Liver (tissue), 3 donors: ENCODE measurements around the gene PHF12.

Experiments
- EGR1 ChIP-seq, 2 donors: IDR thresholded peaks; 2 replicates each; pipeline ENCODE4 v1.6.1; 2016 to 2018; ENCODE audit warnings: antibody characterized with exemption in 2 of 2, low read depth in 2 of 2
- FOXA1 ChIP-seq: IDR thresholded peaks from 2 replicates; pipeline ENCODE4 v1.6.1; 2016; ENCODE audit warnings: antibody characterized with exemption
- GABPA ChIP-seq, 2 donors: IDR thresholded peaks in 1 of 2; conservative IDR thresholded peaks in 1 of 2; 2 replicates each; pipeline ENCODE4 v1.6.1; 2016; ENCODE audit warnings: antibody characterized with exemption in 2 of 2, mild to moderate bottlenecking in 1 of 2, moderate library complexity in 1 of 2
- RAD21 ChIP-seq, 2 donors: IDR thresholded peaks; 2 replicates each; pipeline ENCODE4 v1.6.1; 2016; ENCODE audit warnings: antibody characterized with exemption in 2 of 2, mild to moderate bottlenecking in 2 of 2
- RXRA ChIP-seq, 2 donors: IDR thresholded peaks; 2 replicates each; pipeline ENCODE4 v1.6.1; 2017 to 2018; ENCODE audit warnings: antibody characterized with exemption in 2 of 2, mild to moderate bottlenecking in 1 of 2
- YY1 ChIP-seq: IDR thresholded peaks from 2 replicates; pipeline ENCODE4 v1.6.1; 2016; ENCODE audit warnings: antibody characterized with exemption, mild to moderate bottlenecking
- TF ChIP-seq, protein P1 (sequence below): fragments of 150-350 bp; IDR thresholded peaks from 2 replicates; pipeline ENCODE4 v1.5.1; 2017; ENCODE audit warnings: improper control_type of control experiment, low read depth, low read length; ENCODE audit not compliant: missing input control
- TF ChIP-seq, protein P2 (sequence below): IDR thresholded peaks from 2 replicates; pipeline ENCODE4 v1.6.1; 2016; ENCODE audit warnings: antibody characterized with exemption
- TF ChIP-seq, protein P3 (sequence below): IDR thresholded peaks from 2 replicates; pipeline ENCODE4 v1.6.1; 2016; ENCODE audit warnings: antibody characterized with exemption, mild to moderate bottlenecking
- TF ChIP-seq, protein P4 (sequence below): IDR thresholded peaks from 2 replicates; pipeline ENCODE4 v1.6.1; 2016; ENCODE audit warnings: antibody characterized with exemption
- donor health status: healthy.
- donor health status: healthy.

DNA sequence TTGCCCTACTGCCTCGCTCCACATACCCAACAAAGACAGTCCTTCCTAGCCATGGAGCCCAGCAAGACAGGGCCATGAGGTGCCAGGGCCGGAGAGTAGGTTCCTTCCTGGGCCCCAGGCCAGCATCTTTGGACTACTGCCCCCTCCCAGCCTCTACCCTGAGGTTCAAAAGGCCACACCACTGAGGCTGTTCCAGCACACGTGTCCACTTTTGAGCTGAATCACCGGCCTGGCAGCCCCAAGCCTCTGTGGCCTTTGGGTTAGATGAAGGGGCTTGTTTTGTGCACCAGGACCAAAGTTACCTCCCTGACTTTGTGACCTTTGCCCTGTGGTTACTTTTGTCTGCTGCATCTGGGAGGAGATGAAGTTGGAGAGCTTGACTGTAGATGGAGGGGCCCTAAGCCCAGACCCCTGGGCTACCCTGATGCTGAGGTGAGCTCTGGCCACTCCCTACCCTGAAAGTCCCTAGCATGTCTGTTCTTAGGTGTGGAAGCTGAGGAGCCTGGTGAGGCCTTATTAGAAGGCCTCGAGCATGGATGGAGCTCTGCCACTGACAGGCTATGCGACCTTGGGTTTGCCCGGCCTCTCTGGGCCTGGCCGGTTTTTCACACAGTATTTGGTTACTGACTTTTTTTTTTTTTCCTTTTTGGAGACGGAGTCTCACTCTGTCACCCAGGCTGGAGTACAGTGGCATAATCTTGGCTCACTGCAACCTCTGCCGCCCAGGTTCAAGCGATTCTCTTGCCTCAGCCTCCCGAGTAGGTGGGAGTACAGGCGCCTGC lies 42.5 kb upstream of the PHF12 start:
- TF ChIP-seq, protein P1, sequence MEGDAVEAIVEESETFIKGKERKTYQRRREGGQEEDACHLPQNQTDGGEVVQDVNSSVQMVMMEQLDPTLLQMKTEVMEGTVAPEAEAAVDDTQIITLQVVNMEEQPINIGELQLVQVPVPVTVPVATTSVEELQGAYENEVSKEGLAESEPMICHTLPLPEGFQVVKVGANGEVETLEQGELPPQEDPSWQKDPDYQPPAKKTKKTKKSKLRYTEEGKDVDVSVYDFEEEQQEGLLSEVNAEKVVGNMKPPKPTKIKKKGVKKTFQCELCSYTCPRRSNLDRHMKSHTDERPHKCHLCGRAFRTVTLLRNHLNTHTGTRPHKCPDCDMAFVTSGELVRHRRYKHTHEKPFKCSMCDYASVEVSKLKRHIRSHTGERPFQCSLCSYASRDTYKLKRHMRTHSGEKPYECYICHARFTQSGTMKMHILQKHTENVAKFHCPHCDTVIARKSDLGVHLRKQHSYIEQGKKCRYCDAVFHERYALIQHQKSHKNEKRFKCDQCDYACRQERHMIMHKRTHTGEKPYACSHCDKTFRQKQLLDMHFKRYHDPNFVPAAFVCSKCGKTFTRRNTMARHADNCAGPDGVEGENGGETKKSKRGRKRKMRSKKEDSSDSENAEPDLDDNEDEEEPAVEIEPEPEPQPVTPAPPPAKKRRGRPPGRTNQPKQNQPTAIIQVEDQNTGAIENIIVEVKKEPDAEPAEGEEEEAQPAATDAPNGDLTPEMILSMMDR, result no peak
- no peak for TF ChIP-seq GABPA (IDR thresholded peaks at IDR 0.05 in 1 of 2, conservative IDR thresholded peaks at IDR 0.05 in 1 of 2)
- TF ChIP-seq RAD21 (IDR thresholded peaks at IDR 0.05), result no peak
- TF ChIP-seq, protein P2, sequence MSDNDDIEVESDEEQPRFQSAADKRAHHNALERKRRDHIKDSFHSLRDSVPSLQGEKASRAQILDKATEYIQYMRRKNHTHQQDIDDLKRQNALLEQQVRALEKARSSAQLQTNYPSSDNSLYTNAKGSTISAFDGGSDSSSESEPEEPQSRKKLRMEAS, result peak; percentile 38
- peak; percentile 69 to 89 for TF ChIP-seq RXRA (IDR thresholded peaks at IDR 0.05)
- peak; percentile 41 for TF ChIP-seq YY1
- no peak for TF ChIP-seq EGR1 (IDR thresholded peaks at IDR 0.05; ENCODE audit: low read depth in 2 of 2)
- TF ChIP-seq FOXA1, result no peak
- TF ChIP-seq, protein P3, sequence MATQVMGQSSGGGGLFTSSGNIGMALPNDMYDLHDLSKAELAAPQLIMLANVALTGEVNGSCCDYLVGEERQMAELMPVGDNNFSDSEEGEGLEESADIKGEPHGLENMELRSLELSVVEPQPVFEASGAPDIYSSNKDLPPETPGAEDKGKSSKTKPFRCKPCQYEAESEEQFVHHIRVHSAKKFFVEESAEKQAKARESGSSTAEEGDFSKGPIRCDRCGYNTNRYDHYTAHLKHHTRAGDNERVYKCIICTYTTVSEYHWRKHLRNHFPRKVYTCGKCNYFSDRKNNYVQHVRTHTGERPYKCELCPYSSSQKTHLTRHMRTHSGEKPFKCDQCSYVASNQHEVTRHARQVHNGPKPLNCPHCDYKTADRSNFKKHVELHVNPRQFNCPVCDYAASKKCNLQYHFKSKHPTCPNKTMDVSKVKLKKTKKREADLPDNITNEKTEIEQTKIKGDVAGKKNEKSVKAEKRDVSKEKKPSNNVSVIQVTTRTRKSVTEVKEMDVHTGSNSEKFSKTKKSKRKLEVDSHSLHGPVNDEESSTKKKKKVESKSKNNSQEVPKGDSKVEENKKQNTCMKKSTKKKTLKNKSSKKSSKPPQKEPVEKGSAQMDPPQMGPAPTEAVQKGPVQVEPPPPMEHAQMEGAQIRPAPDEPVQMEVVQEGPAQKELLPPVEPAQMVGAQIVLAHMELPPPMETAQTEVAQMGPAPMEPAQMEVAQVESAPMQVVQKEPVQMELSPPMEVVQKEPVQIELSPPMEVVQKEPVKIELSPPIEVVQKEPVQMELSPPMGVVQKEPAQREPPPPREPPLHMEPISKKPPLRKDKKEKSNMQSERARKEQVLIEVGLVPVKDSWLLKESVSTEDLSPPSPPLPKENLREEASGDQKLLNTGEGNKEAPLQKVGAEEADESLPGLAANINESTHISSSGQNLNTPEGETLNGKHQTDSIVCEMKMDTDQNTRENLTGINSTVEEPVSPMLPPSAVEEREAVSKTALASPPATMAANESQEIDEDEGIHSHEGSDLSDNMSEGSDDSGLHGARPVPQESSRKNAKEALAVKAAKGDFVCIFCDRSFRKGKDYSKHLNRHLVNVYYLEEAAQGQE, result peak; percentile 38
- TF ChIP-seq, protein P4, sequence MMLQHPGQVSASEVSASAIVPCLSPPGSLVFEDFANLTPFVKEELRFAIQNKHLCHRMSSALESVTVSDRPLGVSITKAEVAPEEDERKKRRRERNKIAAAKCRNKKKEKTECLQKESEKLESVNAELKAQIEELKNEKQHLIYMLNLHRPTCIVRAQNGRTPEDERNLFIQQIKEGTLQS, result no peak
